Measurements from ENCODE around the gene FOSB.

The FOSB gene

DNA sequence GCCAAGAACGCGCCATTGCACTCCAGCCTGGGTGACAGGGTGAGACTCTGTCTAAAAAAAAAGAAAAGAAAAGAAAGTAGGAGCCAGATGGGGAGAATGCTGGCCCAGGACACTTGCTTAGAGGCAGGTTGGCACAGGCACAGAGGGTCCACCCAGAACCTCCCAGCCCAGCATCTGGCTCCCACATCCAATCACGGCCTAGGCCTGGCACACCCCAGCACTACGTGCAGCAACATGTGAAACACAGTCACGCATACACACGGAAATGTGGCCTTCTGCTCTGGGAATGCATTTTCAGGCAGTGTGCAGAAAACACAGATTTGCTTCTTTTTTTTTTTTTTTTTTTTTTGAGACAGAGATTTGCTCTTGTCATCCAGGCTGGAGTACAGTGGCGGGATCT lies 20.9 kb upstream of the FOSB start:
- no peak overlapping the region for H3K27ac ChIP-seq (ENCODE audit: low read length)
- no peak overlapping the region for H3K4me3 ChIP-seq (ENCODE audit: low read length)
- H3K79me2 ChIP-seq (ENCODE audit: low read length) = no peaks in the 10 kb centered on the region
- no peaks in the 10 kb centered on the region for H4K20me1 ChIP-seq (ENCODE audit: insufficient read depth, low read length)
- TF ChIP-seq EZH2phosphoT487 (IDR thresholded peaks at IDR 0.05; ENCODE audit: low read depth) = no peak
- TF ChIP-seq, protein P1, sequence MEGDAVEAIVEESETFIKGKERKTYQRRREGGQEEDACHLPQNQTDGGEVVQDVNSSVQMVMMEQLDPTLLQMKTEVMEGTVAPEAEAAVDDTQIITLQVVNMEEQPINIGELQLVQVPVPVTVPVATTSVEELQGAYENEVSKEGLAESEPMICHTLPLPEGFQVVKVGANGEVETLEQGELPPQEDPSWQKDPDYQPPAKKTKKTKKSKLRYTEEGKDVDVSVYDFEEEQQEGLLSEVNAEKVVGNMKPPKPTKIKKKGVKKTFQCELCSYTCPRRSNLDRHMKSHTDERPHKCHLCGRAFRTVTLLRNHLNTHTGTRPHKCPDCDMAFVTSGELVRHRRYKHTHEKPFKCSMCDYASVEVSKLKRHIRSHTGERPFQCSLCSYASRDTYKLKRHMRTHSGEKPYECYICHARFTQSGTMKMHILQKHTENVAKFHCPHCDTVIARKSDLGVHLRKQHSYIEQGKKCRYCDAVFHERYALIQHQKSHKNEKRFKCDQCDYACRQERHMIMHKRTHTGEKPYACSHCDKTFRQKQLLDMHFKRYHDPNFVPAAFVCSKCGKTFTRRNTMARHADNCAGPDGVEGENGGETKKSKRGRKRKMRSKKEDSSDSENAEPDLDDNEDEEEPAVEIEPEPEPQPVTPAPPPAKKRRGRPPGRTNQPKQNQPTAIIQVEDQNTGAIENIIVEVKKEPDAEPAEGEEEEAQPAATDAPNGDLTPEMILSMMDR (IDR thresholded peaks at IDR 0.05; ENCODE audit: low read depth, low read length) = no peak
- H3K36me3 ChIP-seq (replicated peaks; ENCODE audit: low read depth, low read length) = no peaks in the 10 kb centered on the region
- H3K9ac ChIP-seq (ENCODE audit: low read length) = no peak overlapping the region
- H3K4me2 ChIP-seq (ENCODE audit: low read length) = no peak overlapping the region
- H3K9me3 ChIP-seq (ENCODE audit: insufficient read depth, low read length) = no peaks in the 10 kb centered on the region
- peaks cover 23% of the 10 kb centered on the region for H3K4me1 ChIP-seq (ENCODE audit: low read length)
- H2AFZ ChIP-seq (ENCODE audit: low read depth, low read length) = no peak overlapping the region
- H3K27me3 ChIP-seq (ENCODE audit: low read depth, low read length) = peaks cover 7% of the 10 kb centered on the region

- TF ChIP-seq EZH2phosphoT487 (IDR thresholded peaks at IDR 0.05; ENCODE audit: low read depth) = no peak
- Histone ChIP-seq H3K4me1 (ENCODE audit: low read length) (peaks cover 16% of the 10 kb centered on the region), H3K27ac (ENCODE audit: low read length) (no peak overlapping the region)
These were observed 19.4 kb upstream of the FOSB start for GRCh38 chr19:45448425-45448756.

DNA sequence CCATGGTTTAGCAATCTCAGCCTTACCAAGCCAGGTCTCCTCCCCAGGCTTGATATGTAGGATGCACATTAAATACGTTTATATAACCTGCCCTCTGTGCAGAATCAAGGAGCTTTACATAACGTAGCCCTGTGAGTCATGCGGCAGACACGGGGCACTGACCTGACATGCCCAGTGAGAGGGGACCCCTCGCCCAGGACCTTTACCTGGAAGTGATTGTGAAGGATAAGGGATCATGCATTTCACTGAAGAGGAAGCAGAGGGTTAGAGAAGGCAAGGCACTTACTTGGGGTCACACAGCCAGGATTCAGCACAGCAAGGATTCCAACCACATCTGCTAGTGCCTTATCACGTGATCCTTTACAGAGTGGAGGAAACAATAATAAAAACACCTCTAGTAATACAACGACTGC lies 18.9 kb upstream of the FOSB start:
- Histone ChIP-seq H3K79me2 (ENCODE audit: low read length) (no peaks in the 10 kb centered on the region), H3K27ac (ENCODE audit: low read length) (no peak overlapping the region), H3K4me3 (ENCODE audit: low read length) (no peak overlapping the region), H3K4me1 (ENCODE audit: low read length) (peaks cover 19% of the 10 kb centered on the region), H3K4me2 (ENCODE audit: low read length) (no peak overlapping the region), H4K20me1 (ENCODE audit: insufficient read depth, low read length) (no peaks in the 10 kb centered on the region), H3K36me3 (replicated peaks; ENCODE audit: low read depth, low read length) (no peaks in the 10 kb centered on the region), H3K9me3 (ENCODE audit: insufficient read depth, low read length) (no peaks in the 10 kb centered on the region), H2AFZ (ENCODE audit: low read depth, low read length) (no peak overlapping the region), H3K27me3 (ENCODE audit: low read depth, low read length) (peaks cover 14% of the 10 kb centered on the region), H3K9ac (ENCODE audit: low read length) (no peak overlapping the region)
- no peak for TF ChIP-seq EZH2phosphoT487 (IDR thresholded peaks at IDR 0.05; ENCODE audit: low read depth)
- TF ChIP-seq, protein P1 (IDR thresholded peaks at IDR 0.05; ENCODE audit: low read depth, low read length) = no peak

More at GRCh38 chr19:45448425-45448756, 19.4 kb upstream of the FOSB start:
- Histone ChIP-seq H4K20me1 (ENCODE audit: insufficient read depth, low read length) (no peaks in the 10 kb centered on the region), H3K4me2 (ENCODE audit: low read length) (no peak overlapping the region), H3K27me3 (ENCODE audit: low read depth, low read length) (peaks cover 9% of the 10 kb centered on the region), H3K4me3 (ENCODE audit: low read length) (no peak overlapping the region), H2AFZ (ENCODE audit: low read depth, low read length) (no peak overlapping the region), H3K36me3 (replicated peaks; ENCODE audit: low read depth, low read length) (no peaks in the 10 kb centered on the region), H3K79me2 (ENCODE audit: low read length) (no peaks in the 10 kb centered on the region), H3K9ac (ENCODE audit: low read length) (no peak overlapping the region), H3K9me3 (ENCODE audit: insufficient read depth, low read length) (no peaks in the 10 kb centered on the region)

- H3K27me3 ChIP-seq (ENCODE audit: low read depth, low read length) = peaks cover 16% of the 10 kb centered on the region
- no peaks in the 10 kb centered on the region for H4K20me1 ChIP-seq (ENCODE audit: insufficient read depth, low read length)
- peaks cover 26% of the 10 kb centered on the region for H3K4me1 ChIP-seq (ENCODE audit: low read length)
- peak overlapping the region; percentile 4; the same call in 1 of the 2 replicates for H3K27ac ChIP-seq (ENCODE audit: low read length)
- peak overlapping the region; percentile 24 for H2AFZ ChIP-seq (ENCODE audit: low read depth, low read length)
- peak overlapping the region; percentile 71 for H3K4me2 ChIP-seq (ENCODE audit: low read length)
- no peaks in the 10 kb centered on the region for H3K9me3 ChIP-seq (ENCODE audit: insufficient read depth, low read length)
- H3K79me2 ChIP-seq (ENCODE audit: low read length) = no peaks in the 10 kb centered on the region
- TF ChIP-seq EZH2phosphoT487 (IDR thresholded peaks at IDR 0.05; ENCODE audit: low read depth) = no peak
- TF ChIP-seq, protein P1 (IDR thresholded peaks at IDR 0.05; ENCODE audit: low read depth, low read length) = no peak
- peak overlapping the region; percentile 79 for H3K4me3 ChIP-seq (ENCODE audit: low read length)
- peak overlapping the region; percentile 64 for H3K9ac ChIP-seq (ENCODE audit: low read length)
- H3K36me3 ChIP-seq (replicated peaks; ENCODE audit: low read depth, low read length) = no peaks in the 10 kb centered on the region
These were observed 17.8 kb upstream of the FOSB start for GRCh38 chr19:45450012-45450333.

All from OCI-LY3 (cell line).